ENCODE results near the gene ITPR1.

ITPR1 gene

DNA sequence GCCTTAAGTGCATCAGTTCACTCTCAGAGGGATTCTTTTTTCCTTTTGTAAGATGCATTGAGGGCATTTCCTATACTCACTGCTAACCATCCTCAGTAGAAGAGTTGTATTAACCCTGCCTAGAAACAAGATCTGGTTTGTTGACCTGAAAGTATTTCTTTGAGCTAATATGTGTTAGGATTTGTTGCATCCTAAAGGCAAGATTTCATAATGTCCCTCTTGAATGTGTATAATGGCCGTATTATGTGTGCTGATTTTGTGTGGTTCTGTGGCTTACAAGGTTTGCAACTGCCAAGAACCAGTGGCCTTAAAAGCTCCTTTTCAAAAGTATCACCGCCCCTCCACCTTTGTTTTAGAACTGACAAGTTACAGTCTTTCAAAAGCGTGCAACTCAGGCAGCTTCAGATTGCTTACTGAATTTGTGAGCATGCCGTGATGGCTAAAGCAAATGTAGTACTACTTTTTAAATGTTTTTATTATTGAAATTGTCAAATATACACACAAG is 304.1 kb downstream of the ITPR1 start:
- DNase-seq = no peak

DNA sequence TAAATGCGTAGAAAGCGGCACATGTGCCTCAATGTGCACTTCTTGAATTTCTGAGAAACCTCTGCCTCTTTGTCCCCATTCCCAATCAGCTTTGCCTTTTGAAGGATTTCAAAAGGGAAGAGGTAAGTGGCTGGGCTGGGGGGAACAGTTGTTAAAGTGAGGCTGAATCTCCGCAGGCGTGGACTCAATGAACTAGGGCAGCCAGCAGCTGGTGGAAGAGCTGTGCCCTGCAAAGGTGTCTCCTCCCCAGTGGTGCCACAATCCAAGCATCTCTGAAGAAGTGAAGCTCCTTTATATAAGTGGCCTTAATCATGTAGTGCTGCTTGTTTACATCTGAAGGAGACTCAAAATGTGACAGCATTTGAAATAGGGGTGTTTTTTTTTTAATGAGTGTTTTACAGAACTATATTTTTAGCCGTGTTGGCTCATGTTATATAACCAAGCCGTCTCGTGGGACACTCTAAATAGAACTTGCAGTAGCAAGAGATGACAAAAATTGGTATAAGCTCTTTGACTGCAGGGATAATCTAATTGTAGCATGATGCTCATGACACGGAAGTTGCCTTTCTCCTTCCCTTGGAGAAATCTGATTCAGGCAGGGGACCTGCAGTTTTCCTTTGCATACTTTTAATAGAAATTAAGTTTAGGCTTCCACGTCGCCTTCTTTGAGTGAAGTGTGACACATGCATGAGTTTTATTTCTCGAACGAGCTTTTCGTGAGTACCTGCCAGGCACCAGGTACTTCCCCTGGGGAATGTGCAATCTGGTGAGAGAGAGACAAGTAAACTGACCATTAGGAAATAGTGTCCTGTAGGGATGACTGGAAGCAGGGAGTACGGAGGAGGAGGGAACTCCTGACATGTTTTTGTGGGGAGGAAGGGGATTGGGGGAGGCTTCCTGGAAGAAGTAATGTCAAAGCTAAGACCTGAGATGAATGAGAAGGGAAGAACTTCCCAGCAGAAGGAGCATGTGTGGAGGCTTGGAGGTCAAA is 306.4 kb downstream of the ITPR1 start:
- no peak for DNase-seq

- no peak for DNase-seq
Measured at GRCh38 chr3:4800595-4800994, 307.4 kb downstream of the ITPR1 start.

GRCh38 chr3:4801892-4802291 is 308.7 kb downstream of the ITPR1 start:
- no peak for DNase-seq

DNA sequence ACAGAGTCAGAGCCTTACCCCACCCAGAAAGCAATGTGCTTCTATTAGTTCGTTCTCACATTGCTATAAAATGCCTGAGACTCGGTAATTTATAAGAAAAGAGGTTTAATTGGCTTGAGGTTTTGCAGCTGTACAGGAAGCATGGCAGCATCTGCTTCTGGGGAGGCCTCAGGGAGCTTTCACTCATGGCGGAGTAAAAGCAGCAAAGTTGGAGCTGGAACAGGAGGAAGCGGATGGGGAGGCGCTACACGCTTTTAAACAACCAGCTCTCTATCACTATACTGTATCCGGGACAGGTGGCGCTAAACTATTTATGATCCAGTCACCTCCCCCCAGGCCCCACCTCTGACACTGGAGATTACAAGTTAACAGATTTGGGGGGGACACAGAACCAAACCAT is 309.8 kb downstream of the ITPR1 start:
- no peak for DNase-seq

GRCh38 chr3:4804161-4805058 is 311.3 kb downstream of the ITPR1 start:
- DNase-seq = no peak

DNA sequence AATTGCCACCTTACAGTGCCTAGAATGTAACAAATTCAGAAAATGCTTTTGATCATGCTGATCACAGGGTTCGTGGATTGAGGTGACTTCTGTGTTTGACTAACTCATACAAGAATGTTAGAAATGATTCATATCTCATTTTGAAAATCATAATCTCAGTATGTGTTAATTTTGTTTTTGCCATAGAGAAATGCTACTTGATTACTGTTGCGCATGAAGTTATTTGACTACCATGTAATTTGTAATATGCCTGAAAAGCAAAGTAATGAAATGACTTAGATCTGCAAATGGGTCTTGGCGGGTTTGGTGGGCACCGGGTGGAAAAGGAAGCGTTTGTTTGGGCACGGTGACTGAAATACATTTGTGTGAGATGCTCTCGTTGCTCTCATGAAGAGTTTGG is 312.5 kb downstream of the ITPR1 start:
- no peak for DNase-seq

- no peak for DNase-seq
Measured at GRCh38 chr3:4806535-4807108, 313.5 kb downstream of the ITPR1 start.

- DNase-seq = no peak
Measured at GRCh38 chr3:4807381-4808280, 314.5 kb downstream of the ITPR1 start.

GRCh38 chr3:4808637-4809036 is 315.5 kb downstream of the ITPR1 start:
- DNase-seq = no peak

- DNase-seq = no peak
Measured at GRCh38 chr3:4809922-4810321, 316.8 kb downstream of the ITPR1 start.

DNA sequence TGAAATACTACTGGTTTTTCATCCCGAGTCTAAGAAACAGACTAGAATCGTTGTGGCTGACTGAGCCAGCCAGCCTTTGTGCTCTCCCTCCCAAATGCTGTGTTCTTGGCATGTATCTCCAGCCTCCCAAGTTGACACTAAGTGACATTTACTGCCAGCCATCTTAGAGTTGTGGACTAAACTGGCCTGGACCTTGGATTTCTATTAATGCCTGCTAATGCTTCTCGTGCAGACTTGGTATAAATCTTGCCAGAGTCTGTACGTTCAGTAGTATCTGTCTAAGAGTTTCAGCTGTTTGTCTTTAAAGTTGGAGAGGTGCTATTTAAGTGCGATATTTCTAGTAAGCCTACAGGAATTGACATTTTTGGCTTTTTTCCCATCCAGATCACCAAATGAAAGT is 319.4 kb downstream of the ITPR1 start:
- no peak for DNase-seq

- DNase-seq = no peak
Measured at GRCh38 chr3:4813909-4814304, 320.8 kb downstream of the ITPR1 start.

DNA sequence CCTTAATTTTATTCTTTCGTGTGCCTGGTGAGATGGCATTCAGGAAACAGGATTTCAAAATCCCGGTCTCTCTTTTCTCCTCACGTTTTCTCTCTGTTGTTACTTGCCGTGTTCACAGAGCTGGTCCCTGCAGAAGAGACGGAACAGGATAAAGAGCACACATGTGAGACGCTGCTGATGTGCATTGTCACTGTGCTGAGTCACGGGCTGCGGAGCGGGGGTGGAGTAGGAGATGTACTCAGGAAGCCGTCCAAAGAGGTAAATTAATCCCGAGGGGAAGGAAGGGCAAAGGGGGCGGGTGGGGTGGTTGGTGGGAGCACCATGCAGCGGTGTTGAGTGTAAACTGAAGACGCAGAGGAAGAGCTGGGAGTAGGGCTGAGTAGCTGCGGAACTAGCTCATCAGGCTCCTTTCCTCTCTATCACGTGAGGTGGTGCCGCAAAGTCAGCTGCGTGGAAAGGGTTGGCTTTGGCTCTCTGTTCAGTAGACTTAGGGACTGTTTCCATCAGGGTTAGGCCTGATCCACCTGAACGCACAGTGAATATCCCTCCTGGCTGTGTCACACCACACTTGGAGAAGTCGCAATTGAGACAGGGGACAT is 321.3 kb downstream of the ITPR1 start:
- no peak for DNase-seq

GRCh38 chr3:4814904-4815574 is 321.9 kb downstream of the ITPR1 start:
- no peak for DNase-seq

DNA sequence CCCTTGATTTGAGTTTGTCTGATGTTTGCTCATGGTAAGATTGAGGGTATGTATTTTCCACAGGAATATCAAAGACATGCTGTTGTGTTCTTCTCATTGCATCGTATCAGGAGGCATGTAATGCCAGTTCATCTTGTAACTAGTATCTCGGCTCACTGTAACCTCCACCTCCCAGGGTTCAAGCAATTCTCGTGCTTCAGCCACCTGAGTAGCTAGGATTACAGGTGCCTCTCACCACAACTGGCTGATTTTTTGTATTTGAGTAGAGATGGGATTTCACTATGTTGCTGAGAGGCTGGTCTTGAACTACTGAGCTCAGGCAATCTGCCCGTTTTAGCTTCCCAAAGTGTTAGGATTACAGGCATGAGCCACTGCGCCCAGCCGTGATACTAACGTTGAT is 323.2 kb downstream of the ITPR1 start:
- no peak for DNase-seq

DNA sequence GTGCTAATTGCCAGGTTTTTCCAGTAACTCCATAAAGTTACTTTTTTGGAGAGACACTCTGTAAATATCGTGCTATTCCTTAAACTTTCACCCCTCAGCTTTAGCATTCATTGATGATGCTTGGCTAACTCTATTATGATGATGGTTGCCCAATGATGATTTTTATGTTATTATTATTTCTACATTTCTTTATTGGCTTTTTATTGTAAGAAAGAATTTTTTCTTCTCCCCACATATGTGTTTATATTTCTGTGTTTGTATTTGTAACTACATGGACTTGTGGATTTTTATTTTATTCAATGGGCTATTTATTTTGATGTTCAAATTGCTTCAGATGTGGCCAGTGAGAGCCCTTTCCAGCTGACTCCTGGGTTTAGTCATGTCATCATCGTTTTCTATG is 323.6 kb downstream of the ITPR1 start:
- no peak for DNase-seq

DNA sequence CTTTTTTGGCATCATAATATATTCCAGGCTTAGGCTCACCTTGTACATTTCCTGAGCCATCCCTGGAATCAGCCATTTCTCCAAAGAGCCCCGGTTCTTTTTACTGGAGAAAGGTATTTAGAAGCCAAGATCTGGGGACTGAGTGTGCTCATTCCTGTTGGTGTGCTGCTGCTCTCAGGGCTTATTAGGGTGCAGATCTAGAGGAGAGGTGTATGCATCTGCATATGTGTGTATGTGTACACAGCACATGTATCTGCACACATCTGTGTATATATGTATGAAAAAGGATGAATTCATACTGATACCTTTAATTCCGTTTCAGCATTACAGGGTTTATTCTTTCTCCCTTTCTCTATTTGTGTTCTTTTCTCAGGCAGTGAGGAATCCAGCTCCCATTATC is 324.0 kb downstream of the ITPR1 start:
- no peak for DNase-seq

DNA sequence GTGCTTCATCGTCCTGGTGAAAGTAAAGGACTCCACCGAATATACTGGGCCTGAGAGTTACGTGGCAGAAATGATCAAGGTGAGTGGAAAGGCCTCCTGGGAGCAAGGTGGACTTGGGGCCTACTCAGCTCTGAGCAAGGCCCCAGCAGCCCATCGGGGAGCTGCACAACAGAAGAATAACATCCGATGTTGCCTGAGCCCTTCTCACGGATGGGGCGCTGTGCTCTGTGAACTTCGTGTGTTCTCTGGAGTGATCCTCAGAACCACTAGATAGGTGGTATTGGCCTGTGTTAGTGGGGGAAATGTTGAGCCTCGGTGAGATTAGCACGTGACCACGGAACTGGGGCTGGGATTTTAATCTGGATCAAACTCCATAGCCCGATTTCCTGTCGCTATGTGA is 325.0 kb downstream of the ITPR1 start:
- DNase-seq = no peak

DNA sequence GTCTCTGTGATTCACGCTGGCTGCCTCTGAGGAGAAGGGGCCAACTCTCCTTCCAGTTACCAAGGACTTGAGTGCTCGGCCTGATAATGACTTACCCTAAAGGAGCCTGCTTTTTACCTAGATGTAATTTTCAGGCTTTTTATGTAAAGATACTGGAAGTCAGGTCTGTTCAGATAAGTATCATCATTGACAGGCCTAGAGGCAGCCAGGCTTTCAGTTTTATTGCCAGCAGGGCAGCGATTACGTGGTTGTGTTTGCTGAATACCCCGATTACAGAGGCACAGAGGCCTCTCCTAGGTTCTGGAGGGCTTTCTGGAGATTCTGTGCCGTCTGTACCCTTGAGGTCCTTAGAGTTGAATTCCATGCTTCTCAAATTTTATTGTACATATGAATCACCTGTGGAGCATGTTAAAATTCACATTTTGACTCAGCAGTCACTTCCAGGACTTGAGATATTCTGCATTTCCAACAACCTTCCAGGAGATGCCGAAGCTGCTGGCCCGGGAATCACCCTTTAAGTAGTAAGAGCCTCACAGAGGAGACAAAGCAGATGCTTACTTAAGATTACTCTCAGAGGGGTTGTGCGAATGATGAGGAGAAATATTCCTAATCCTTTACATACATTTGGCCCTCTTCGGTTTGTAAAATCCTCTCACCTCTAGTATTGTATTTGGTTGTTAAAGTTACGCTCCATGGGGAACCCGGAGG is 326.0 kb downstream of the ITPR1 start:
- no peak for DNase-seq
